Epithelial cell of alveolus of lung (primary cell): ENCODE data around the gene SLC1A4. TPM values are rescaled to one million over a fixed set of nuclear protein-coding genes. Genes with fewer than 3 reads are reported as not detected.

Experiments used
- total RNA-seq: library from RNA; depleted of rRNA; stranded (reverse); fragments of >200 nt; gene quantifications from 2 replicates; pipeline ENCODE4 v1.2.1, GENCODE V29; 2015

Gene SLC1A4
- 2.5 and 21.2 TPM in 2 replicates for total RNA-seq

GRCh38 chr2:64989126-64989981 is at the start of gene SLC1A4:
Gene SLC1A4 (plus strand): TSS chr2:64989399. CDS start chr2:64989644, 245 bp downstream.

GRCh38 chr2:65056215-65057053 is 67.2 kb downstream of the SLC1A4 start, which contains the start of gene CEP68:
Gene CEP68 (plus strand): TSS chr2:65056416. CDS start chr2:65069445, 13,029 bp downstream.

Other genes with a start within 250 kb of the SLC1A4 start
- gene CEP68, start 67.0 kb downstream of the SLC1A4 start, total RNA-seq, result 5.2 and 9.1 TPM in 2 replicates
- gene RAB1A, start 140.7 kb downstream of the SLC1A4 start, total RNA-seq, result 92.2 and 95.6 TPM in 2 replicates
- gene ACTR2, start 238.4 kb downstream of the SLC1A4 start, total RNA-seq, result 97.6 and 132 TPM in 2 replicates